Measurements from ENCODE around the gene PTPRR. TPM values are rescaled to one million over a fixed set of nuclear protein-coding genes. Genes with fewer than 3 reads are reported as not detected.

The PTPRR gene
- total and polyA plus RNA-seq, 5 experiments from 2014 or later = not detected

DNA sequence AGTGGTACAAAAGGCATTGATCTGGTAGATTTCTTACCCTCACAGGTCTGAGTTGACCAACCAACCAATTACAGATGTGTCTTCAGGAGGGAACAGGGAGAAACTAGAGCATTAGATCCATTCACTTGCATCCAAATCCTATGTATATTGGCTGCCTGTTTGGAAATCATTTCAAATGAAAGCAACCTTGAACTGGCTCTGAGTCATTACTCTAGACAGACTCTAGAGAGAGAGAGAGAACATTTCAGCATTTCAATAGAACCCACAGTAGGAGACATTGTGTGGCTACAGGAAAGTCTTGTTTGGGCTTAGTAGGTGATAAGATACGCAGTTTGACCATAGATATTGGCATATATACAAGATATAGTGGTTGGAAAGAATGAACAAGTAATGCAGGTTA lies 114.5 kb downstream of the PTPRR start:
- POLR2A ChIA-PET = no interaction called here
- H3K27ac Mint-ChIP-seq = no peak overlapping the region
- ATAC-seq = no peak
- no peak overlapping the region for H3K4me3 Mint-ChIP-seq
- peaks cover 0 to 13% (median 4%) of the 10 kb centered on the region in 9 donors for H3K9me3 Mint-ChIP-seq
- peaks cover 0 to 7% (median 0%) of the 10 kb centered on the region in 3 donors for H3K36me3 Mint-ChIP-seq
- DNase-seq = no peak
- no peaks in the 10 kb centered on the region for H3K4me1 Mint-ChIP-seq
- H3K27me3 Mint-ChIP-seq = peaks cover 0 to 12% (median 0%) of the 10 kb centered on the region in 5 donors

DNA sequence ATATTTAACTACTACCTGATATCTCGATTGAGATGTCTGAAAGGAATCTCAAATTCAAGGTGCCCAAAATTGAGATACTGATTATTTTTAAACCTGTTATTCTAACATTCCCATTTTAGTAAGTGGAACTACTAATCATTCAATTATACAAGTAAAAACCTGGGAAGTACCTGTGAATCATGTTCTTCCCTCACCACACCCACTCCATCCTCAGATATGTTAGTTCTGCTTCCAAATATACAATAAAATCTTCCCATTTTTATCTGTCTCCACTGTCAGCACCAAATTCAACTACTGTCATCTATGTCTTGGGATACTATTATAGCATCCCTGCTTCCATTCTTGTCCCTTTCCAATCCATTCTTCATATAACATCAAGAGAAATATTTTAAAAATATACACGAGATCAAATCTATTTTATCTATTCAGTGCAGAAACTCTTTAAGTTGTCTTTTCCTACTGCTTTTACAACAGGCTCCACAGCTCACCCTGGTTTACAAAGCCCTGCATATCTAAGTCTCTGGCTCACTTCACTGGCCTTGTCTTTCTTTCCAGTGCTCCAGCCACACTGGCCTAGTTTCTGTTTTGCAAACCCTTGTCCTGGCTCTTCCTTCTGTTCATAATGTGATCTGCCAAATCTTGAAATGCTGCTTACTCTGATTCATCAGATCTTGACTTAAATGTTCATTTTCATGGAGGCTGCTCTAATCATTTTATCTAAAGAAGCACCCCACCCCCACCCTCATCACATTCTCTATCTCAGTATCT lies 122.3 kb downstream of the PTPRR start:
- DNase-seq (no peak), ATAC-seq (no peak)
- Mint-ChIP-seq H3K4me3 (no peak overlapping the region), H3K4me1 (no peaks in the 10 kb centered on the region), H3K36me3 (peaks cover 0 to 6% (median 0%) of the 10 kb centered on the region in 3 donors), H3K27ac (no peak overlapping the region), H3K27me3 (peaks cover 0 to 11% (median 4%) of the 10 kb centered on the region in 5 donors), H3K9me3 (peaks cover 0 to 6% (median 0%) of the 10 kb centered on the region in 9 donors)
- POLR2A ChIA-PET = no interaction called here

DNA sequence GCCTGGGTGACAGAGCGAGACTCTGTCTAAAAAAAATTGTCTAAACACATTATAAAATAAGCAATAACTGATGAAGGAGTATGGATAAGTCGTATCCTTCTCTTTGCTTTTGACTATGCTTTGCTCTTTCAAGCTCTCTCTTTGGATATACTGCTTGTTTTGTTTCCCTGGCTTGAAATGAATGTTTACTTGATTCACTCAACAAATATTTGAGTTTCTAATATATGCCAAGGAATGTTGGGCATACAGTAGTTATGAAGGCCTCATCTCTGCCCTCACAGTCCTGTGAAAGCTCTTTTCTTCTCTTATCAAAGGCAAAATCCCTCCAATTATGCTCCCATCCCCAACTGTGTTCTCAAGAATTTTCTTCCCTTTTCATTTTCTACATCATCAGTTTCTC lies 123.5 kb downstream of the PTPRR start:
- POLR2A ChIA-PET = no interaction called here
- ATAC-seq (no peak), DNase-seq (no peak)

DNA sequence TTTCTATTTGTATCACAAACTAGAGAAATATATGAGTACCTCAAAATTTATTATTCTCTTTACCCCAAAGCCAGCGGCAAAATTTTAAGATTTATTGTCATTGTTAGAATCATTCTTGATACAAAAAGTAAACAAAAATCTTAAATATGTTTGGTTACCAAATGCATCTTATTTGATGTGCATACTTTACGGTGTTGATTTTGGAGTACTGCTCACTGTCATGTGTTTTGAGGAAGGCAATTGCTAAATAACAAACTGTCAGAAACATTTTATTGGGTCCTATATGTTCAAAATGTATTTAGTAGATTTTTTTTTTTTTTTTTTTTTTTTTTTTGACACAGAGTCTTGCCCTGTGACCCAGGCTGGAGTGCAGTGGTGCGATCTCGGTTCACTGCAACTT lies 124.9 kb downstream of the PTPRR start:
- Mint-ChIP-seq H3K27me3 (peaks cover 0 to 18% (median 4%) of the 10 kb centered on the region in 5 donors), H3K4me1 (no peaks in the 10 kb centered on the region), H3K27ac (no peak overlapping the region), H3K9me3 (peaks cover 0 to 6% (median 0%) of the 10 kb centered on the region in 9 donors), H3K4me3 (no peak overlapping the region), H3K36me3 (peaks cover 0 to 6% (median 0%) of the 10 kb centered on the region in 3 donors)
- POLR2A ChIA-PET = no interaction called here
- DNase-seq = no peak
- no peak for ATAC-seq

More for the DNA sequence above, 123.5 kb downstream of the PTPRR start:
- Mint-ChIP-seq H3K36me3 (peaks cover 0 to 6% (median 0%) of the 10 kb centered on the region in 3 donors), H3K4me1 (no peaks in the 10 kb centered on the region), H3K4me3 (no peak overlapping the region), H3K27me3 (peaks cover 0 to 11% (median 4%) of the 10 kb centered on the region in 5 donors), H3K9me3 (peaks cover 0 to 6% (median 0%) of the 10 kb centered on the region in 9 donors), H3K27ac (no peak overlapping the region)

DNA sequence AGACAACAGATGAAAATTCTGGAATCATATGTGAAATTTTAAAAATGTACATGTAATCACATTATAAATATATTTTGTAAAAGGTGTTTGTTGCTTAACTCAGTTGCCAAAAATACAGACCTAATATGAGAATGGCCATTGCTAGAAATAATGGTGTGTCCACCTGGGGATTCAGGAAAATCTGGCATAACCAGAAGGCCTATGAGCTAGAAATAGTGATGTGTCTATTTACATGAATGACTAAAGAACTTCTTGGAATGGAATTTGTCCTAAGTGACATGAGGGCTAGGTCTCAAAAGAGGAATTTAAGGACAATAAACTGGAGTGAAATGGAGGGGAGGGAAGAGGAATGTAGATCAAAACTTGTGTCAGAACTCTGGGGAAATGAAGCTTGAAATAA lies 126.4 kb downstream of the PTPRR start:
- POLR2A ChIA-PET = no interaction called here
- Mint-ChIP-seq H3K4me1 (no peaks in the 10 kb centered on the region), H3K4me3 (no peak overlapping the region), H3K9me3 (peaks cover 0 to 6% (median 0%) of the 10 kb centered on the region in 9 donors), H3K36me3 (peaks cover 0 to 6% (median 0%) of the 10 kb centered on the region in 3 donors), H3K27me3 (peaks cover 0 to 26% (median 3%) of the 10 kb centered on the region in 5 donors), H3K27ac (no peak overlapping the region)
- no peak for DNase-seq
- no peak for ATAC-seq

DNA sequence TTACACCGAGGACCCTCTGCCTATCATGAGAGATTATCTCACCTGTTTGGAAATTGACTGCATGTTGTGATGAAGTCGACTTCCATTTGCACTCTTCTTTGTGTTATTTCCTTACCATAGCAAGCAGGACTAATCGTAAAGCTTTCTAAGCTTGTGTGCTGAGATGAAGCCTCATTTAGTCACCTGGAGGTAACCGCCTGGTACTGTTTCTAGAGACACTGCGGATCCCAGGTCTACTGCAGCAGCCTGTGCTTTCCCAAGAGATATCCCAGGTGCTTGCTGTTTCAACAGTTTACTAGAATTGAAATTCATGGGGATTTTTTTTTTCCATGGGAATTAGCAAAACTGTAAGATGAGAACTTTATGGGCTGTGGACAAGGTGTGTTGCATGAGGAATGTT lies 131.8 kb downstream of the PTPRR start:
- H3K9me3 Mint-ChIP-seq = no peaks in the 10 kb centered on the region
- no peak overlapping the region for H3K27ac Mint-ChIP-seq
- H3K4me3 Mint-ChIP-seq = no peak overlapping the region
- ATAC-seq (no peak), DNase-seq (no peak)
- no peaks in the 10 kb centered on the region for H3K36me3 Mint-ChIP-seq
- H3K27me3 Mint-ChIP-seq = peaks cover 0 to 17% (median 1%) of the 10 kb centered on the region in 5 donors
- no peaks in the 10 kb centered on the region for H3K4me1 Mint-ChIP-seq
- POLR2A ChIA-PET = no interaction called here

DNA sequence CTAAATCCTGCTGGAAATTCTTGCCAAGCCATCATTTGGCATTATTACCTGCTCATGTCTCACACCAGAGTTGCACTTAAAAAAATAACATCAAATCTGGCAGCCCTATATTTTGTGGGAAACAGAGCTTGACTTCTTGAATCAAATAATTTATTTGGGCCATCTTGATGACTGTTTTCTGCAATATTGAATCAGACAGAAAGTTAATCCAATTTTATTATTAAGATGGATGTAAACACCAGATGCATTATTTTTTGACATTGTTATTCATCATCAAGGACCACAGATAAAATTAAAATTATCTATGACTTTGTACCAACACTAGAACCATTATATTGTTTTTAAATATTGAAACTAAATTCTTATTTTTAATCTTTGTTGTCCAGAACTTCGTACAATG lies 132.9 kb downstream of the PTPRR start:
- Mint-ChIP-seq H3K4me1 (no peaks in the 10 kb centered on the region), H3K27ac (no peak overlapping the region), H3K36me3 (no peaks in the 10 kb centered on the region), H3K4me3 (no peak overlapping the region), H3K9me3 (peaks cover 0 to 3% (median 0%) of the 10 kb centered on the region in 9 donors), H3K27me3 (peaks cover 0 to 17% (median 1%) of the 10 kb centered on the region in 5 donors)
- POLR2A ChIA-PET = no interaction called here
- ATAC-seq (no peak), DNase-seq (no peak)

DNA sequence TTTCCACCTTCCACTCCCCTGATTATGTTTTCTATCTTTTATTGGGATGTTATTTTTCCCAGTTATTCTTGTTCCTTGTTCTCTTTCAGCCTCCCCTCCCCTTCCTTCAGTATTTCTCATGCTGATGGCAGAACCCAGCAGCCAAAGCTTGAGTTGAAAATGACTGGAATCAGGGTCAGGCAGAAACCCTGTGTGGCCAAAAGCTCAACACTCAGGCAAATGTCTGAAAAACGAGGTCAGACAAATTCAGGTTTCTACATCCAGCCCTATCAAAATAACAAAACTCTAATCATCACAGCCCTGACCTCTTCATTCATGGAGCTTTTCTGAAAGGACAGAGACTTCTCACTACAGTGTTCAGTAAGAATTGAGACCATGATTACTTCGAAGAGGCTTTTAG lies 134.6 kb downstream of the PTPRR start:
- Mint-ChIP-seq H3K36me3 (peaks cover 0 to 4% (median 2%) of the 10 kb centered on the region in 3 donors), H3K4me3 (no peak overlapping the region), H3K27ac (no peak overlapping the region), H3K9me3 (peaks cover 0 to 11% (median 3%) of the 10 kb centered on the region in 9 donors), H3K4me1 (no peaks in the 10 kb centered on the region), H3K27me3 (peaks cover 1 to 12% (median 2%) of the 10 kb centered on the region in 5 donors)
- no peak for DNase-seq
- POLR2A ChIA-PET = no interaction called here
- ATAC-seq = no peak

DNA sequence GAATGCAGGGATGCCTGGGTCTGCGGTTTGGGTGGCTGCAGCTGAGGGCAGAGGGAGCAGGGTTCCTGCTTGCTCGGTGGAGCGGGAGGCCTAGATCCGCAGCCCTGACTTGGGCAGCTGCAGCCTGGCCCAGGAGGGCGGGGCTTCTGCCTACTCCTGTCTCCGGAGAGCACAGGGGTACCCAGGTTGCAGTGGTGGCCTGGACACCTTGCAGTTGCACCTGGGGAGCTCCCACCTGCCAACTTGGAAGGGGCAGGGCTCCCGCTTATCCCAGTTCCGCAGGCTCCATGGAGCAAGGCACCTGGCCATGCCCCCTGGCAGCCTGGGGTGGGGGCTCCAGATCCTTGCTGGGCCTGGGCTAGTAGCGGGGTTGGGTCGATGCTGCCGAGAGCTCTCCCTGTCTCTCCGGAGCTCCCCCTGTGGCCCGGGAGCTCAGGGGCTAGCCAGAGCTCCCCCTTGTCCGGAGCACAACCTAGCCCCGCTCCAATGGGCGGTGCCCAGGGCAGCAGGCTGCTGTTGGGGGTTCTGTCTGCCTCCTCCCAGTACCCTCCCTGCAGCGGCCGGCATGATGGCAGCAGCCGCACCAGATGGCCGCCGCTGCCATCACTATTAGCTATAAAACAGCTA lies 136.4 kb downstream of the PTPRR start:
- H3K27me3 Mint-ChIP-seq = peaks cover 0 to 5% (median 1%) of the 10 kb centered on the region in 5 donors
- H3K4me3 Mint-ChIP-seq = no peak overlapping the region
- H3K9me3 Mint-ChIP-seq = peaks cover 0 to 12% (median 3%) of the 10 kb centered on the region in 9 donors
- DNase-seq (no peak), ATAC-seq (no peak)
- no peaks in the 10 kb centered on the region for H3K4me1 Mint-ChIP-seq
- H3K27ac Mint-ChIP-seq = no peak overlapping the region
- H3K36me3 Mint-ChIP-seq = peaks cover 0 to 4% (median 2%) of the 10 kb centered on the region in 3 donors
- POLR2A ChIA-PET = no interaction called here

DNA sequence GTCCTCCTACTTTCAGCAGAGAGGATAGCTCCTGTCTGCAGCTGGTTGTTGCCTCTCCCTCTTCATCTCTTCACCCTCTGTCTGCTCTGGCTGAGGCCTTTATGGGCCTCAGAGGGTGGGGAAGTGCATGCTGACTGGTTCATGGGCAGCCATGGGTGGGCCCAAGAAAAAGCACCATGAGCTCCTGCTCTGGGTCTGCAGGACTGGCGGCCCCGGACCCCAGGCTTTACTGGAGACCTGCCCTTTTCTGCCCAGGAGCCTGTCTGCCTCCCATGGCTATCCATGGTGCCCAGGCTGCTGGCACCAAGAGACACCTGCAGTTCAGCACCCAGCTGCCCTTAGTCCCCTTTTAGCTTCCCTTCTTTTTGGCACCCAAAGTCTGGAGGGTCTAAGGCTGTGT lies 137.1 kb downstream of the PTPRR start:
- peaks cover 0 to 6% (median 1%) of the 10 kb centered on the region in 5 donors for H3K27me3 Mint-ChIP-seq
- H3K4me1 Mint-ChIP-seq = no peaks in the 10 kb centered on the region
- POLR2A ChIA-PET = no interaction called here
- ATAC-seq (no peak), DNase-seq (no peak)
- H3K36me3 Mint-ChIP-seq = peaks cover 0 to 4% (median 2%) of the 10 kb centered on the region in 3 donors
- H3K9me3 Mint-ChIP-seq = peaks cover 0 to 12% (median 3%) of the 10 kb centered on the region in 9 donors
- H3K27ac Mint-ChIP-seq = no peak overlapping the region
- H3K4me3 Mint-ChIP-seq = no peak overlapping the region

DNA sequence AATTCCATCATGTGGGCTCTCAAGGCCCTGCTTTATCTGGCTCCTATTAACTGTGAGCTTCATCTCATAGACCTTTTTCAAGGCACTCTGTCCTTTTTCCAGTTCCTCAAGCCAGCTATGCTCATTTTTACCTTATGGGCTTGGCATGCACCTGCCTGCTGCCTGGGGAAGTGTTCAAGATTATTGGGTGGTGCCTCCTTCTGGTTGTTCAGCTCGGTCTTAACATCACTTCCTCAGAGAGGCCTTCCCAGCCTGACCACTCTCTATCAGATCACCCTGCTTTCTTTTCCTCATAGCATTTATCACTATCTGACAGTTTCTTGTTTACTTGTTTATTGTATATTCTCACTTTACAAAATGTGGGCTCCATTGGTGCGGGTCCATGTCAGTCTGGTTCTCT lies 141.3 kb downstream of the PTPRR start:
- no peak overlapping the region for H3K4me3 Mint-ChIP-seq
- H3K36me3 Mint-ChIP-seq = peaks cover 0 to 4% (median 2%) of the 10 kb centered on the region in 3 donors
- H3K27ac Mint-ChIP-seq = no peak overlapping the region
- POLR2A ChIA-PET = no interaction called here
- peaks cover 0 to 3% (median 1%) of the 10 kb centered on the region in 5 donors for H3K27me3 Mint-ChIP-seq
- peaks cover 0 to 12% (median 3%) of the 10 kb centered on the region in 9 donors for H3K9me3 Mint-ChIP-seq
- no peak for ATAC-seq
- DNase-seq = no peak
- no peaks in the 10 kb centered on the region for H3K4me1 Mint-ChIP-seq

DNA sequence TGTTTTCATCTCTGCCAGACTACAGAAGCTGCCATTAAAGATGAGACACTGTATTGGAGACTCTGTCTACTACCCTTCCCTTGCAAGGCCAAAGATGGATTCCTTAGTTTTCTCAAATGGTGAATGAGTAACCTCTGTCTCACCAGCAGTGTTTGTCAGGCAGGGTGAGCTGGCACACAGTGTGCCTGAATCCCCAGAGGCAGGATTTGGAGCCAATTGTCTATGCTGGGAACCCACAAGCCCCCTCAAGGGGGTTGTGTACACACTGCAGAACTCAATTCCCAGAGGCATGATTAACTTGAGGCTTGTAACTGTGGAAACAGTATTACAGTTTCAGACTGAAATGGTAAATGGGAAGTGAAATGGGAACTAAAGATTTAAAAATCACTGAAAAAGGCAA lies 146.5 kb downstream of the PTPRR start:
- no peak overlapping the region for H3K4me3 Mint-ChIP-seq

DNA sequence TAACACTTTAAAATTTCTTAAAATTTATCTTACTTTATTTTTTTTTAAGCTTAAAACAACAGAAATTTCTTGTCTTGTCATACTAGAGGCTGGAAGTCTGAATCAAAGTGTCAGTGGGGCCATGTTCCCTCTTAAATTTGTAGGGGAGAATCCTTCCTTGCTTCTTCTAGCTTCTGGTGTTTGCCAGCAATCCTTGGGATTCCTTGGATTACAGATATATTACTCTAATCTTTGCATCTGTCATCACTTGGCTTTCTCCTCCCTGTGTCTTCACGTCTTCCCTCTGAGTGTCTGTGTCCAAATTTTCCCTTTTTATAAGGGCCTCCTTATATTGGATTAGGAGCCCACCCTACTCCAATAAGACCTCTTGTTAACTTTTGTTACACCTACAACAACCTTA lies 147.7 kb downstream of the PTPRR start:
- Mint-ChIP-seq H3K9me3 (peaks cover 0 to 6% (median 0%) of the 10 kb centered on the region in 9 donors), H3K27me3 (peaks cover 0 to 4% (median 0%) of the 10 kb centered on the region in 5 donors), H3K4me1 (no peaks in the 10 kb centered on the region), H3K4me3 (no peak overlapping the region), H3K36me3 (peaks cover 0 to 4% (median 0%) of the 10 kb centered on the region in 3 donors), H3K27ac (no peak overlapping the region)
- no peak for DNase-seq
- POLR2A ChIA-PET = no interaction called here
- ATAC-seq = no peak

More for the DNA sequence above, 146.5 kb downstream of the PTPRR start:
- Mint-ChIP-seq H3K27me3 (peaks cover 0 to 2% (median 0%) of the 10 kb centered on the region in 5 donors), H3K4me1 (no peaks in the 10 kb centered on the region), H3K9me3 (no peaks in the 10 kb centered on the region), H3K36me3 (no peaks in the 10 kb centered on the region), H3K27ac (no peak overlapping the region)
- ATAC-seq = no peak
- POLR2A ChIA-PET = no interaction called here
- DNase-seq = no peak

All from naive thymus-derived CD8-positive, alpha-beta T cell (primary cell).